ENCODE data around the gene CR1L.
"Not testable (repeated sequence)": the region's sequence is repeated elsewhere in the genome, so short reads cannot be mapped to it uniquely, and the experiment has no call there.

CR1L gene

GRCh38 chr1:207747627-207748492, 102.9 kb downstream of the CR1L start:
- no peak for DNase-seq

GRCh38 chr1:207748737-207749528, 104.0 kb downstream of the CR1L start:
- no peak for DNase-seq

GRCh38 chr1:207750631-207751305, 105.8 kb downstream of the CR1L start:
- DNase-seq, result no peak

GRCh38 chr1:207751463-207751789, 106.5 kb downstream of the CR1L start:
- not testable (repeated sequence) for DNase-seq

- DNase-seq, result peak; percentile 94
These were observed 107.0 kb downstream of the CR1L start, which contains the start of gene CD46 for GRCh38 chr1:207751790-207752455. CD46 (plus strand) TSS chr1:207752054; CDS start chr1:207752213, 159 bp downstream.

GRCh38 chr1:207752456-207752998, 107.6 kb downstream of the CR1L start:
- DNase-seq, result peak; percentile 30

GRCh38 chr1:207753611-207754010, 108.7 kb downstream of the CR1L start:
- no peak for DNase-seq

GRCh38 chr1:207754011-207754410, 109.1 kb downstream of the CR1L start:
- no peak for DNase-seq

GRCh38 chr1:207754974-207755700, 110.2 kb downstream of the CR1L start:
- DNase-seq, result no peak

GRCh38 chr1:207755846-207756693, 111.1 kb downstream of the CR1L start:
- no peak for DNase-seq

- no peak for DNase-seq
These were observed 117.7 kb downstream of the CR1L start for GRCh38 chr1:207762622-207763021.

- DNase-seq, result no peak
These were observed 118.2 kb downstream of the CR1L start for GRCh38 chr1:207763091-207763490.

- DNase-seq, result no peak
These were observed 119.0 kb downstream of the CR1L start for GRCh38 chr1:207763972-207764371.

- no peak for DNase-seq
These were observed 121.6 kb downstream of the CR1L start for GRCh38 chr1:207766569-207766968.

- DNase-seq, result not testable (repeated sequence)
These were observed 125.6 kb downstream of the CR1L start for GRCh38 chr1:207770514-207770913.

All from stimulated activated CD4-positive, alpha-beta T cell treated with anti-CD3 and anti-CD28 coated beads, Interleukin-1b, Interleukin-23, amount 100 ng/mL, for 48 hours (primary cell).